ENCODE data around the gene HNF4A.

The HNF4A gene

DNA sequence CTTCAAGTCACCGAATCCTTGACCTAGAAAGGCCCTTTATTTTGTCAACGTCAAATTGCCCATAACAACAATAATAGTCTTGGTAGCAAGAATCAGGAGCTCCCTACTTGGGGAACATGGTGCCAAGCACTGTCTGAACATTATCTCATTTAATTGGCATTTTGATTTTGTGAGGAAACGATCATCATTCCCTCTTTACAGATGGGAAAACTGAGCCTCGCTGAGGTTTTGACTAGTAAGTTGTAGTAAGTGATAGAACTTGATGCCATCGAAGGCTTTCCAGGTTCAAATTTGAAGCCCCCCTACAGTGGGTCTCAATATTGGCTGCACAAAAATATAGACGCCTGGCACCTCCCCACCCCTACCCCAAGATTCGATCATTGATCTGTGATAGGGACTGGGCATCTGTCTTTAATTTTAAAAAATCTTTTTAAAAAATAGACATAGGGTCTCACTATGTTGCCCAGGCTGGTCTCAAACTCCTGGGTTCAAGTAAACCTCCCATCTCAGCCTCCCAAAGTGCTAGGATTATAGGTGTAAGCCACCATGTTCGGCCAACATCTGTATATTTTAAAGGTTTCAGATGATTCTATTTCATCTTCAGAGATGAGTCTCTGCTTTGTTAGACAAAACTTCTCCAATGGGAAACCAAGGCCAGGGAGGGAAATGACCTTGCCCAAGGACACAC is 36.7 kb downstream of the HNF4A start:
- DNase-seq (ENCODE audit: low read depth): no peak
- TF ChIP-seq, protein P1, sequence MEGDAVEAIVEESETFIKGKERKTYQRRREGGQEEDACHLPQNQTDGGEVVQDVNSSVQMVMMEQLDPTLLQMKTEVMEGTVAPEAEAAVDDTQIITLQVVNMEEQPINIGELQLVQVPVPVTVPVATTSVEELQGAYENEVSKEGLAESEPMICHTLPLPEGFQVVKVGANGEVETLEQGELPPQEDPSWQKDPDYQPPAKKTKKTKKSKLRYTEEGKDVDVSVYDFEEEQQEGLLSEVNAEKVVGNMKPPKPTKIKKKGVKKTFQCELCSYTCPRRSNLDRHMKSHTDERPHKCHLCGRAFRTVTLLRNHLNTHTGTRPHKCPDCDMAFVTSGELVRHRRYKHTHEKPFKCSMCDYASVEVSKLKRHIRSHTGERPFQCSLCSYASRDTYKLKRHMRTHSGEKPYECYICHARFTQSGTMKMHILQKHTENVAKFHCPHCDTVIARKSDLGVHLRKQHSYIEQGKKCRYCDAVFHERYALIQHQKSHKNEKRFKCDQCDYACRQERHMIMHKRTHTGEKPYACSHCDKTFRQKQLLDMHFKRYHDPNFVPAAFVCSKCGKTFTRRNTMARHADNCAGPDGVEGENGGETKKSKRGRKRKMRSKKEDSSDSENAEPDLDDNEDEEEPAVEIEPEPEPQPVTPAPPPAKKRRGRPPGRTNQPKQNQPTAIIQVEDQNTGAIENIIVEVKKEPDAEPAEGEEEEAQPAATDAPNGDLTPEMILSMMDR (IDR thresholded peaks at IDR 0.05; ENCODE audit: control insufficient read depth, extremely low read depth, insufficient read depth): no peak
- no peak overlapping the region for H3K4me3 ChIP-seq (ENCODE audit: low read depth, low read length)

- TF ChIP-seq, protein P1 (IDR thresholded peaks at IDR 0.05; ENCODE audit: control insufficient read depth, extremely low read depth, insufficient read depth): no peak
- H3K4me3 ChIP-seq (ENCODE audit: low read depth, low read length): no peak overlapping the region
- no peak for DNase-seq (ENCODE audit: low read depth)
These were observed 37.5 kb downstream of the HNF4A start for GRCh38 chr20:44392776-44393607.

GRCh38 chr20:44393608-44394451 is 38.3 kb downstream of the HNF4A start:
- H3K4me3 ChIP-seq (ENCODE audit: low read depth, low read length): no peak overlapping the region
- DNase-seq (ENCODE audit: low read depth): no peak
- TF ChIP-seq, protein P1 (IDR thresholded peaks at IDR 0.05; ENCODE audit: control insufficient read depth, extremely low read depth, insufficient read depth): no peak

DNA sequence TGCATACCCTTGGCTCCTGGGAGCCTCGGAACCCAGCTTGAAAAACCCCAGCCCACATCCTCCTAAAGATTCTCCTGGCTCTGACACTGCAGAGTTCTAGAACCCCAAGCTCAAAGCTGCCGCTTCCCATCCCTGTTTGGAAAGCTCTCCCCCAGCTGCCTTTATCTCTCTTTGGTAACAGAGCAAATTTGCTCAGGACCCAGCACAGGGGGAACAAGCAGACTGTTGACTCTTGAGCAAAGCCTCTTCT is 38.9 kb downstream of the HNF4A start:
- TF ChIP-seq, protein P1 (IDR thresholded peaks at IDR 0.05; ENCODE audit: control insufficient read depth, extremely low read depth, insufficient read depth): no peak
- DNase-seq (ENCODE audit: low read depth): no peak
- H3K4me3 ChIP-seq (ENCODE audit: low read depth, low read length): no peak overlapping the region

DNA sequence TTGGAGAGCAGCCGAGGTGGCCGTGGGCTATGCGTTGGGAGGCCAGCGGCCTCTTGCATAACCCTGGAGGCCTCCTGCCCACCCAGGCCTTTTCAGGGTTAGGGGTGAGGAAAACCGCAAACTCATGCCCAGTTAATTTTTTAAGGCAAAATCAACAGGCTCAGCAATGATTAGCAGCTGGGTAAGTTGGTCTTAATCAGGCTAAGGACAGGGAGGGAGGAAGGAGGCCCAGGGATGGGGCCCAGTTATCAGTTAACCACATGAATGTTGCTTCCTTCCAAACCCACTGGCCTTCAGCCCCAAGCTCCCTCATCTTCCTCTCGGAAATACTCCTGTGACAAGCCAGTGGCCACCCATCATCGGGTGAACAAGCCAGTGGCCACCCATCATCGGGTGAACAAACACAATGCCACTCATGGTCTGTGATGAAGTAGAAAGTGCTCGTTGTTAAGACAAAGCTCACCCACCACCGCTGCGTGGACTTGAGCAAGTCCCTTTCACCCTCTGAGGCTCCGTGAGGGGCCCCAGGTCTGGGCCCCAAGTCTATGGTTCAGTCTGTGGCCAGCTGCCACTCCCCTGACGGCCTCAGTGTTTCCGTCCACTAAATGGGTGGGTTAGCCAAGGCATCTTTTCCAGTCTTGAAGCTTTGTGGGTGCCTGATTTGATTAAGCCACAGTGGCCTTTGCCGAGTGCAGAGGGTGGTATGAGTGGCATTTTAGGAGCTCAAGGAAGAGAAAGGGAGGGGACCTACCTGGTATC is 39.4 kb downstream of the HNF4A start:
- TF ChIP-seq, protein P1 (IDR thresholded peaks at IDR 0.05; ENCODE audit: control insufficient read depth, extremely low read depth, insufficient read depth): no peak
- no peak overlapping the region for H3K4me3 ChIP-seq (ENCODE audit: low read depth, low read length)
- no peak for DNase-seq (ENCODE audit: low read depth)

Measured in LNCaP clone FGC (cell line).